Activated effector memory CD4-positive, alpha-beta T cell treated with Interleukin-2 at 50 U/mL for 16 hours (primary cell): ENCODE data around the gene PRR9.

Experiments used
- DNase-seq: peaks from one replicate; pipeline ENCODE4 v3.0.0-alpha.2; 2020

Gene PRR9

GRCh38 chr1:153231363-153231762 lies 14.0 kb downstream of the PRR9 start:
- DNase-seq: no peak

GRCh38 chr1:153231785-153232184 lies 14.4 kb downstream of the PRR9 start:
- DNase-seq: no peak

- DNase-seq: no peak
Measured at GRCh38 chr1:153232553-153232952, 15.2 kb downstream of the PRR9 start.

GRCh38 chr1:153233448-153233847 lies 16.1 kb downstream of the PRR9 start:
- DNase-seq: no peak

DNA sequence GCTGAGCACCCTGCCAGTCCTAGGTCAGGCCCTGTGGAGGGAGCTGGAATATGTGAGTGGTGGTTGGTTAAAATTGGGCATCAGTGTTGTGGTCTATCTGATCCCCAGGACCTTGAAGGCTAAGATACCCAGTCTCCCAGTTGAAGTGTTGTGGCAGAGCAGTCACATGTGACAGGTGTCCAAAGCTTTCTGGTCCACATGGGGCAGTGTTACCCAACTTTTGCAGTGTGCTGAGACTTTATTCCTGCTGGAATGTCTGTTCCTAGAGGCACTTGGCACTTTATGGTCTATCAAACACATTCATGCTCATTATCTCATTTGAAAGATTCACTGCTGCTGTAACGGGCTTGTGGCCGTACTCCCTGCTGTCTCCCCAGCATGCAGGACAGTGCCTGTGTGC lies 21.1 kb downstream of the PRR9 start:
- no peak for DNase-seq

GRCh38 chr1:153242160-153242559 lies 24.8 kb downstream of the PRR9 start:
- DNase-seq: no peak

- DNase-seq: no peak
Measured at GRCh38 chr1:153245466-153245865, 28.1 kb downstream of the PRR9 start.

GRCh38 chr1:153246018-153246417 lies 28.6 kb downstream of the PRR9 start:
- DNase-seq: no peak

GRCh38 chr1:153246825-153247224 lies 29.4 kb downstream of the PRR9 start:
- DNase-seq: no peak

DNA sequence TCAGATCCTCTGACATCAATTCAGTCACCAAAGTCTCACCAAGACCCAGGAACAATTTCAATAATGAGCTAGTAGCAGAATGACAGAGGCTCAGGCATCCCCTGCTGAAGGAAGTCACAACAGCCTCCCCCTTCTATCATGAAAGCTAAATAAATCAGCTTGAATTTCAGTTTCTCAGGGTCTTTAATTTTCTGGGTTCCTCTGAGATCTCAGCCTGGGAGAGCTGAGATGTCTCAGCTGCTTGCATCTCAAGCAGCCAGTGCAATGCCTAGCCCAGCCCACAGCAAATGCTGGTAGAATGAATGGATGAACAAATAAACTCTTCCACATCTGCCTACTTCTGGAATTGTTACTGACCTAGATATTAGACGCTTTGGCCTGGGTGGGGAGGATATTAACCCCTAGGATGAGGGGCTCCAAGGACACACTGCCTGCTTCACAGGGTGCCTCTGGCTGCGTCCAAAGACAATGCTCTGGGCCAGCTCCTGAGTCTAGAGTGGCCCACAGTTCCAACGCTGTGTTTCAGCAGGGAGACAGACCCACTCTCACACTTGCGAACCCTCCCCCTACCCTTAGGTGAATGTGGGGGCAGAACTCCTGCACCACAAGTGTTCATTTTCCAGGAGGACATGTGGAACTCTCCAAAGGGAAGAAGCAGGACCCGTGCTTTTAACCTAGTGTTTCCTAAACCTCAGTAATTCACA lies 30.9 kb downstream of the PRR9 start:
- DNase-seq: no peak

- no peak for DNase-seq
Measured at GRCh38 chr1:153250166-153250565, 32.8 kb downstream of the PRR9 start.

- no peak for DNase-seq
Measured at GRCh38 chr1:153251087-153251486, 33.7 kb downstream of the PRR9 start.

GRCh38 chr1:153251562-153251961 lies 34.2 kb downstream of the PRR9 start:
- DNase-seq: no peak

GRCh38 chr1:153251988-153252387 lies 34.6 kb downstream of the PRR9 start:
- DNase-seq: no peak

- DNase-seq: no peak
Measured at GRCh38 chr1:153253076-153253475, 35.7 kb downstream of the PRR9 start.

DNA sequence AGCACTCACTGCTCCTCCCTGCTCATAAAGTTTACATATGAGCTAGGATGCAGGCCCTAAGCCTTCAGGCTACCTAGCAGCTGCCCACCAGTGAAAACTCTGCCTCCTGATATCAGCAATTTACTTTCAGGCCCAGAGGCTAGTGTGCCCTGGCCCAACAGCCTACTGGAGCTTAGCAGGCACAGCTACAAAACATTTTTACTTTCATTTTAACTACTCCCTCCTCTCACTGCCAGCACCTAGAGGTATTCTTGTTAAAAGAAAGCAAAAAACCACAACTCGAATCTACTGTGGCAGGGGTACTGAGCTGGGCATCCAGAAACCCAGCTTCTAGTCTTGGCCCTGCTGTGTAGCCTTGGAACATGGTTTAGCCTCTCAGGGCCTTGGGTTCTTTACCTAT lies 36.3 kb downstream of the PRR9 start:
- DNase-seq: no peak

GRCh38 chr1:153259387-153259786 lies 42.0 kb downstream of the PRR9 start, which contains the start of gene LORICRIN:
Gene LORICRIN (plus strand): TSS chr1:153259687. CDS start chr1:153260950, 1,263 bp downstream.
- no peak for DNase-seq

DNA sequence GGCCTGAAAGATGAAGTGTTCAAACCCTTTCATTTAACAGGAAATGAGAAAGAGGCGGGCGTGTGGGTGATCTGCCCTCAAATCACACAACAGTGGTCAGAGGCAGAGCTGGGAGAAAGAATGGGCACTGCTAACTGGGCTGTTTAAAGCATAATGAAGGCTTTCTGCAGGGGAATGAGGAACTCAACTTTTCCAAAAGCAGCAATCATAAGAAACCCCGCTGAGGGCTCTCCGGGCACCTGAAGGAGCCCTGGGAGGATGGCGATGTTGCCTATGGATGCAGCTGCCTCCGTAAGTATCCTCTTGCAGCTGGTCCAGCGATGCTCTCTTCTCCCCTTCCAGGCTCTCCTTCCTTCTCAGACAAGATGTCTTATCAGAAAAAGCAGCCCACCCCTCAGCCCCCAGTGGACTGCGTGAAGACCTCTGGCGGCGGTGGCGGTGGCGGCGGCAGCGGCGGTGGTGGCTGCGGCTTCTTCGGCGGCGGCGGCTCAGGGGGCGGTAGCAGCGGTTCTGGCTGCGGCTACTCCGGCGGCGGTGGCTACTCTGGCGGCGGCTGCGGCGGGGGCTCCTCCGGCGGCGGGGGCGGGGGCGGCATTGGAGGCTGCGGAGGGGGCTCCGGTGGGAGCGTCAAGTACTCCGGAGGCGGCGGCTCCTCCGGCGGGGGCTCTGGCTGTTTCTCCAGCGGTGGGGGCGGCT lies 43.3 kb downstream of the PRR9 start:
- no peak for DNase-seq

DNA sequence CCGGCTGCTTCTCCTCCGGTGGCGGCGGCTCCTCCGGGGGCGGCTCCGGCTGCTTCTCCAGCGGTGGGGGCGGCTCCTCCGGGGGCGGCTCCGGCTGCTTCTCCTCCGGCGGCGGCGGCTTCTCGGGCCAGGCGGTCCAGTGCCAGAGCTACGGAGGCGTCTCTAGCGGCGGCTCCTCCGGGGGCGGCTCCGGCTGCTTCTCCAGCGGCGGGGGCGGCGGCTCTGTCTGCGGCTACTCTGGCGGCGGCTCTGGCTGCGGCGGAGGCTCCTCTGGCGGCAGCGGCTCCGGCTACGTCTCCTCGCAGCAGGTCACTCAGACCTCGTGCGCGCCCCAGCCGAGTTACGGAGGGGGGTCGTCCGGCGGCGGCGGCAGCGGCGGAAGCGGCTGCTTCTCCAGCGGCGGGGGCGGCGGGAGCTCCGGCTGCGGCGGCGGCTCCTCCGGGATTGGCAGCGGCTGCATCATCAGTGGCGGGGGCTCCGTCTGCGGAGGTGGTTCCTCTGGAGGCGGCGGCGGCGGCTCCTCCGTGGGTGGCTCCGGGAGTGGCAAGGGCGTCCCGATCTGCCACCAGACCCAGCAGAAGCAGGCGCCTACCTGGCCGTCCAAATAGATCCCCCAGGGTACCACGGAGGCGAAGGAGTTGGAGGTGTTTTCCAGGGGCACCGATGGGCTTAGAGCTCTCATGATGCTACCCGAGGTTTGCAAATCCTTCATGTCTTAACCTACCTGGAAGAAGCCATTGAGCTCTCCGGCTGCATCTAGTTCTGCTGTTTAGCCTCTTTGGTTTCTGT lies 44.1 kb downstream of the PRR9 start:
- DNase-seq: no peak

- DNase-seq: no peak
Measured at GRCh38 chr1:153262070-153262366, 44.6 kb downstream of the PRR9 start.

- no peak for DNase-seq
Measured at GRCh38 chr1:153262462-153263157, 45.2 kb downstream of the PRR9 start.

GRCh38 chr1:153265457-153265856 lies 48.1 kb downstream of the PRR9 start:
- no peak for DNase-seq
